Ascending aorta (tissue), 2 donors: ENCODE data around the gene SAP25. TPM values are rescaled to one million over a fixed set of nuclear protein-coding genes. Genes with fewer than 3 reads are reported as not detected.

Experiments used
- DNase-seq, 2 donors: peaks; one replicate each; pipeline ENCODE4 v3.0.0-alpha.2; 2019; ENCODE audit warnings: low spot score in 2 of 2
- H3K27ac ChIP-seq, 2 donors: fragments of 200-600 bp; sonication (generic); one replicate each; pipeline ENCODE4 v1.5.1; 2016 to 2017; ENCODE audit warnings: mild to moderate bottlenecking in 1 of 2
- H3K27me3 ChIP-seq: fragments of 200-600 bp; sonication (generic); one replicate; pipeline ENCODE4 v1.5.1; 2017
- H3K36me3 ChIP-seq, 2 donors: fragments of 200-600 bp; sonication (generic); one replicate each; pipeline ENCODE4 v1.5.1; 2016
- H3K4me1 ChIP-seq, 2 donors: fragments of 200-600 bp; sonication (generic); one replicate each; pipeline ENCODE4 v1.5.1; 2016 to 2017; ENCODE audit warnings: mild to moderate bottlenecking in 1 of 2
- H3K4me3 ChIP-seq, 2 donors: fragments of 200-600 bp; sonication (generic); one replicate each; pipeline ENCODE4 v1.5.1; 2016 to 2017; ENCODE audit warnings: mild to moderate bottlenecking in 1 of 2
- H3K9me3 ChIP-seq, 2 donors: fragments of 200-600 bp; sonication (generic); one replicate each; pipeline ENCODE4 v1.5.1; 2016
- CTCF ChIP-seq, 3 experiments: fragments of 200-600 bp in 2 of 3; fragments of 450-650 bp in 1 of 3; sonication (generic) in 2 of 3; IDR thresholded peaks; one replicate each; pipeline ENCODE4 v1.5.1; 2016 to 2019; ENCODE audit warnings: antibody characterized with exemption in 3 of 3, mild to moderate bottlenecking in 1 of 3, moderate library complexity in 1 of 3
- intact Hi-C: fragments of 100-400 bp; cut with DNase I; formaldehyde crosslinking; loops from one replicate; pipeline ENCODE4 v1.15.1; 2023
- total RNA-seq: library from RNA; depleted of rRNA; stranded (reverse); fragments of >200 nt; gene quantifications from one replicate; pipeline ENCODE4 v1.1.0, GENCODE V29; 2016

Gene SAP25
- total RNA-seq, 1 donor from 2014 or later, result 11.8 TPM

GRCh38 chr7:100582650-100583049 lies 8.9 kb upstream of the SAP25 start:
- DNase-seq, result no peak
- intact Hi-C loops, result no loop called here
- peaks cover 0 to 22% of the 10 kb centered on the region in 2 donors for H3K4me1 ChIP-seq
- TF ChIP-seq CTCF (IDR thresholded peaks at IDR 0.05), result no peak
- no peaks in the 10 kb centered on the region for H3K9me3 ChIP-seq
- no peaks in the 10 kb centered on the region for H3K27me3 ChIP-seq
- no peak overlapping the region for H3K4me3 ChIP-seq
- H3K36me3 ChIP-seq, result peaks cover 31 to 50% of the 10 kb centered on the region in 2 donors
- H3K27ac ChIP-seq, result no peak overlapping the region

GRCh38 chr7:100582041-100582579 lies 8.4 kb upstream of the SAP25 start:
- Histone ChIP-seq H3K36me3 (peaks cover 37 to 55% of the 10 kb centered on the region in 2 donors), H3K27me3 (no peaks in the 10 kb centered on the region), H3K9me3 (no peaks in the 10 kb centered on the region), H3K27ac (no peak overlapping the region), H3K4me3 (no peak overlapping the region), H3K4me1 (peaks cover 0 to 19% of the 10 kb centered on the region in 2 donors)
- TF ChIP-seq CTCF (IDR thresholded peaks at IDR 0.05), result no peak
- no peak for DNase-seq
- intact Hi-C loops, result no loop called here

GRCh38 chr7:100580466-100581283 lies 7.0 kb upstream of the SAP25 start:
- Histone ChIP-seq H3K4me1 (peaks cover 0 to 19% of the 10 kb centered on the region in 2 donors), H3K27me3 (no peaks in the 10 kb centered on the region), H3K9me3 (no peaks in the 10 kb centered on the region), H3K27ac (no peak overlapping the region), H3K4me3 (no peak overlapping the region), H3K36me3 (peaks cover 50 to 69% of the 10 kb centered on the region in 2 donors)
- intact Hi-C loops, result no loop called here
- no peak for DNase-seq
- no peak for TF ChIP-seq CTCF (IDR thresholded peaks at IDR 0.05)

- no peak overlapping the region for H3K27ac ChIP-seq
- H3K4me1 ChIP-seq, result peaks cover 0 to under 1% of the 10 kb centered on the region in 2 donors
- peaks cover 59 to 87% of the 10 kb centered on the region in 2 donors for H3K36me3 ChIP-seq
- DNase-seq, result no peak
- intact Hi-C loops, result no loop called here
- no peaks in the 10 kb centered on the region for H3K27me3 ChIP-seq
- no peak for TF ChIP-seq CTCF (IDR thresholded peaks at IDR 0.05)
- H3K4me3 ChIP-seq, result no peak overlapping the region
- no peaks in the 10 kb centered on the region for H3K9me3 ChIP-seq
Observed at GRCh38 chr7:100578246-100579183, 4.8 kb upstream of the SAP25 start.

- TF ChIP-seq CTCF (IDR thresholded peaks at IDR 0.05), result no peak
- H3K27me3 ChIP-seq, result no peaks in the 10 kb centered on the region
- no peak overlapping the region for H3K27ac ChIP-seq
- peaks cover 59 to 84% of the 10 kb centered on the region in 2 donors for H3K36me3 ChIP-seq
- intact Hi-C loops, result no loop called here
- H3K4me3 ChIP-seq, result no peak overlapping the region
- no peaks in the 10 kb centered on the region for H3K9me3 ChIP-seq
- H3K4me1 ChIP-seq, result no peaks in the 10 kb centered on the region
- DNase-seq, result no peak
Observed at GRCh38 chr7:100577507-100577906, 3.8 kb upstream of the SAP25 start.
